CD4-positive, alpha-beta T cell treated with Interleukin-4 for 1 hour (primary cell): ENCODE data around the gene RPL39L.
A peak's percentile ranks its signal among the peaks of the same experiment; 100 is the strongest.
"Not testable (repeated sequence)": the region's sequence is repeated elsewhere in the genome, so short reads cannot be mapped to it uniquely, and the experiment has no call there.

Experiments used
- DNase-seq, 2 donors: peaks; one replicate each; pipeline ENCODE4 v3.0.0-alpha.2; 2020 to 2022

The RPL39L gene

DNA sequence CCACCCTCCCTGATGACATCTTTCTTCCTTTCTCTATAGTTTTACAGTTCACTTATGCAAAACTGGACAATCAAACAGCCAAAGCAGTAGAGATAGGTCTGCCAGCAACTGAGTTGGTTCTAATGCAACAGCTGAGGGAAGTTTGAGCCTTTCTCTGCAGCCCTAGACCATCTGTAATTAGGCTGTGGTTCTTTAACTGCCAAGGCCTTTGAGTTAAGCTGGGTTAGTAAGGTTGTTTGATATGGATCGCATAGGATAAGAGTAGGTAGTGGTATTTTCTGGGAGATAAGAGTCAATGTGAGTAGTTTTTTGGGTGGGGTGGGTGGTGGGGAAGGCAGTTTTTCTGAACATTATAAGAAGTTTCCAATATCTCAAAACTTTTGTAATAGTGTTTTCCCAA, 3.0 kb downstream of the RPL39L start:
- no peak for DNase-seq

DNA sequence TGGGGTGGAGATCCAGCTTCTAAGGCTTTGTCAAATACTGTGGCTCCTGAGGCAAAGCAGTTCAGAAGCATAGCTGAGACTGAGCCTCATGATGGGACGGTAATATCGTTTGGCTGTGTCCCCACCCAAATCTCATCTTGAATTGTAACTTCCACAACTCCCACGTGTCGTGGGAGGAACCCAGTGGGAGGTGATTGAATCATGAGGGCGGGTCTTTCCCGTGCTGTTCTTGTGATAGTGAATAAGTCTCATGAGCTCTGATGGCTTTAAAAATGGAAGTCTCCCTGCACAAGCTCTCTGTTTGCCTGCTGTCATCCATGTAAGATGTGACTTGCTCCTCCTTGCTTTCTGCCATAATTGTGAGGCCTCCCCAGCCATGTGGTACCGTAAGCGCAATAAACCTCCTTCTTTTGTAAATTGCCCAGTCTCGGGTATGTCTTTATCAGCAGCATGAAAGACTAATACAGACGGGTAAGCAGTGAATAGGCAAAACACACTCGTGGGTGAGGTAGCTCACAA, 4.1 kb downstream of the RPL39L start:
- DNase-seq: not testable (repeated sequence)

DNA sequence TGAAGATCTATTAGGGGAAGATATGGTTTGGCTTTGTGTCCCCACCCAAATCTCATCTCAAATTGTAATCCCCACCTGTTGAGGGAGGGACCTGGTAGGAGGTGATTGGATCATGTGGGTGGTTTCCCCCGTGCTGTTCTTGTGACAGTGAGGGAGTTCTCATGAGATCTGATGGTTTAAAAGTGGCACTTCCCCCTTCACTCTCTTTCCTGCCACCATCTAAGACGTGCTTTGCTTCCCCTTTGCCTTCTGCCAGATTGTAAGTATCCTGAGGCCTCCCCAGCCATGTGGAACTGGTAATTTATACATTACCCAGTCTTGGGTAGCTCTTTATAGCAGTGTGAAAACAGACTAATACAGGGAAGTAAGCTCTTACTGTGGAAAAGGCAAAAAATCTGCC, 6.1 kb downstream of the RPL39L start:
- DNase-seq: peak in 1 of 2 donors; percentile 28

DNA sequence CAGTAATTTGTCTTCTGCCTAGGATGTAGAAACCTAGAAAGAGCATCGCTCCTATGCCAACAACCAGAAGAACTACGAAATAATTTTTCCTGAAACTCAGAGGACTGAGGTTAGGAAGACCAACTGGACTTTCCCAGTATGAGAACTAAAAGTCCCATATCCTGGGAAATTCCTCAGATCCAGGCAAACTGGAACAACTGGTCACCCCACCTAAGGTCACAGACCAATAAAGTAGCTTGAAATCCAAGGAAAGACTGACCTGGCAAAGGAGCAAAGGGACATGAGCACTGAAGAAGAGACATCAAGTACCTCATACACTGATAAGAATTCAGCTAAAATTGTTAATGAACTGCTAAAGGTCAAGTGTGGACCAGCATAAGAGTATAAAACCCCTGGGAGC, 6.6 kb downstream of the RPL39L start:
- no peak for DNase-seq

DNA sequence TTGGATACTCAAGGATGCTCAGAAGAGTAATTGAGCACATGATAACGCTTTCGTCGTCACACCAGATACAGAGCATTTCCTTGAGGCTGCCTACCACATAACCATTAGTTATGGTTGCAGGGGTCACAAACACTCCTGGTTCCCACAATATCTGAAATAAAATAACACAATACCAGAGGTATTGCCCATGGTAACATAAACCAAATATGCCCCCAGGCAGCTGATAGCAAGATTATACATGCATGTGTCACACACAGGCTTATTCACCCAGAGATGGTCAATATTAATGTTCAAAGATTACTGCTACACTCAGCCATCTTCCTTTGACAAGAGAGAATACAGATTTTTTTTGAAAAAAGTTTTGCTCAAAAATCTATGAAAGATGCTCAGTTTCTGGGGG, 7.3 kb downstream of the RPL39L start:
- no peak for DNase-seq

DNA sequence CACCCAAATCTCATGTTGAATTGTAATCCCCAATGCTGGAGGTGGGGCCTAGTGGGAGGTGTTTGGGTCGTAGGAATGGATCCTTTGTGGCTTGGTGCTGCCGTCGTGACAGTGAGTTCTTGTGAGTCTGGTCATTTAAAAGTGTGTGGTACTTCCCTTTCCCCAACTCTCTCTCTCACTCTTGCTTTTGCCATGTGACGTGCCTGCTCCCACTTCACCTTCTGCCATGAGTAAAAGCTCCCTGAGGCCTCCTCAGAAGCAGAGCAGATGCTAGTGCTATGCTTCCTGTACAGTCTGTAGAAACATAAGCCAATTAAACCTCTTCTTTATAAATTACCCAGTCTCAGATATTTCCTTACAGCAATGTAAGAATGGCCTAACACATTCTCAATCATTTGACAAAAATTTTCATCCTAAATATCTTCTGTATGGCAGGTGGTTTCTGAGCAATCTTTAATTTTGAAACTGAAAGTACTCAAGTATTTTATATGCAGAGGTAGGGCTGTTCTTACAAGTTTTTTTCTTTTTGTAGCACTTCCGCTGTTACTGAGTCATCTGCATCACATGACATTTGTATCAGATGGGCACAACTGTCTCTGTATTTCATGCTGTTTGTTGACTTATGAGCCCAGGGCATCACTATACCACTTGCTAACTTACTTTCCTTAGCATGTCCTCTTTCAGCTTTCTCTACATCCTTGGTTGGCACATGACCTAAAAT, 8.8 kb downstream of the RPL39L start:
- peak; percentile 57 to 90 for DNase-seq

DNA sequence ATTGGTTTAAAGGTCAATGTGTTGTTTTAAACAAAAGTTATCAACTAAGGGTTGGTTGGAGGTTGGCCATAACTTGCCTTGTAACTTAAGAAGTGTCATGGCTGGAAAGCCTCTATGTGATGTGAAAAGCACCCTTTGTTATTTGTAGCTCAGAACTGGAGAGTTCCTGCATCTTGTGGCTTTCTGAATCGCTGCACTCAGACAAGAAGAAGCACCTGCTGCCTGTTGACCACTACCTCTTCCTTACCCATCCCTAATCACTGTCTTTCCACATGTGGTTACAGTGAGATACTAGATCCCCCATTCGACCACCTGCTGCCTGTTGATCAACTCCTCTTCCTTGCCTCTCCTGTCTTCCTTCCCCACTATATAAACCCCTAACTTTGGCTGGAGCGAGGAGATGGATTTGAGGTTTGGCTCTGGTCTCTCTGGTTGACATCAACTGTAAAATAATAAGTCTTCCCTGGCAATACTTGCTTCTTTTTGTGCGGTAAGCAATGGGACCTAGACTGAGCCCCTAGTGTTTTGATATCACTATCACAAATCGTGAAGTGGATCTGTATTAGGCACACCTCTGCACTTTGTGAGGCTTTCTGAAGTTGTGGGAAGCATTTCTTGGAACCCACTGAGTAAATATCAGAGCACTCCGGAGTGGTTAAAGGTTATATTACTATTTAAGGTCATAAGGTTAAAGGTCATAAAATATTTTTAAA, 13.8 kb downstream of the RPL39L start:
- DNase-seq: no peak

DNA sequence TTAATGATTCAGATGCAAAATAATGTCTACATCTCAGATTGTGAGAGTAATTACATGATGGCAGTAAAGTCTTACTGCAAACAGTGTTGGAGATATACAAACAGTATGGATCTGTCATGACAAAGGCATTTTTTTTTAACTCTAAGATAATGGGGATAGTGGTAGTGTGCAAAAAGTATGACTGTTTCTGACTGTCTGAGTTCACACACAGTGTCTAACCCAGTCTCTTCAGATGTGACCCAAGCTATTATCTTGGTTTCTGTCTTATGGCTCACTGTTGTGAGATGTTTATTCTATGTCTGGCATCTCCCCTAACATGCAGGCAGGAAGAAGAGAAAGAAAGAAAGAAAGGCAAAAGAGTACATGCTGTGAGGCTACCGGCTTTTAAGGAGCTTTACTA, 17.0 kb downstream of the RPL39L start:
- no peak for DNase-seq

DNA sequence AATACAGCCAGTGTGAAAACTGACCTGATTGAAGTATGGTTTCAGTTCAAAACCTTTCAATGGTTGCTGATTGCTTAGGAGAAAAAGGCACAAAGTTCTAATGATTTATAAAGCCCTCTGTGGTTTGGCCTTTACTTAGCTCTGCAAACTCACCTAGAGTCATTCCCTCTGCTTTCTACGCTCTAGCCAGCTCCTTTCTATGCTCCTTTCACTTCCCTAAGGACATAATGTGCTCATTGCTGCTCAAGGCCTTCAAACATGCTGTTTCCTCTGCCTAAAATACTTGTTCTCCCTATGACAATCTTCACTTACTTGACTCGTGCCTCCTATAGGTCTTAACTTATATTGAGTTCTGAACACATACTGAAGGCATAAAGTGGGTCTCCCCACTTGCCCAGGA, 19.0 kb downstream of the RPL39L start:
- DNase-seq: no peak

DNA sequence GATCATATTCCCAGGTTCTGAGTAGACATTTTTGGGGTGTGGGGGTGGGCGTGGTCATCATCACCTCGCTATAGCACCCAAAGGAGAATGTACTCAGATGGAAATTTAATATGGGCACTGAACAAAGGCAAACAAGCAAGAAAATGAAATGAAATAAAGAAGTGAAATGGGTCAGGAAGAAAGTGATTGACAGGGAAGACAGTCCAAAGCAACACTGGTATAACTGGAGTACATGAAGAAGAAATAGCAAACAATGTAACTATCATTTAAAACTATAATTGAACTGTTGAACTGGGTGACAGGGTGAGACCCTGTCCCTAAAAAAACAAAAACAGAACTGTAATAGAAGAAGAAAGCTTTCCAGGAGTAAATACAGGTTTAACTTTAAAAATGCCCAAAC, 24.8 kb downstream of the RPL39L start:
- no peak for DNase-seq

DNA sequence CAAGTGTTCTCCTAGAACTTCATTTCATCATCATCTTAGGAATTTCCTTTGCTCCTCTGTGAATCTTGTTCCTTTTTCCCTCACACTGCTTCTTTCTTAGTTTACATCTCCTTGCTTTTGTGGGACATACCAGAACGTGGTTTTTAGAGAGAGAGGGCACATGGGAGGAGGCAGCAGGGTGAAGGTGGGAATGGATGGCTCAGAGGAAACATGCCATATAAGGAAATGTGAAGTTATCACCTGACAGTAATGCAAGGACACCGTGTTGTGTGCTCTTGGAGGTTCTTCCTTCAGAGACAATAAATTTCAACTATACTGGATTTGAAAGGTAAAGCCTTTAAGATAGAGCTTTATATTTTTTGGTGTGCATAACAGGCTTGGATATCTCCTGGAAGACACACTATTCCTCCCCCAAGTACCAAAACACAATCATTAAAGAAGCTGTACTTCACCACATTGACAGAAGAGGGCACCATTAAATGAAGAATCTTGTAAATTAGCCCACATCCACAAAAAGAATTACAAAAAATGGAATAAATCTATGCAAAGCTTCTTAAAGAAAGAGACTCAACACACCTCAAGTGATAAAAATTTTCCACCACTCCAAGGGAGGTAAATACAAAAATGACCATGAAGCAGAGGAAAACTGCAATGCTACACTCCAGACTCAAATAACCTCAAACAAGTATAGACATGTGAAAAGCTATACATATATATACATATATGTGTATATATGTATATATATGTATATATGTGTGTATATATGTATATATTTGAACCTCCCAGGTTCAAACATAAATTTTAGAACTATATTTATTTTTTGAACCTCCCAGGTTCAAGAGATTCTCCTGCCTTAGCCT, 26.1 kb downstream of the RPL39L start:
- peak in 1 of 2 donors; percentile 66 for DNase-seq

DNA sequence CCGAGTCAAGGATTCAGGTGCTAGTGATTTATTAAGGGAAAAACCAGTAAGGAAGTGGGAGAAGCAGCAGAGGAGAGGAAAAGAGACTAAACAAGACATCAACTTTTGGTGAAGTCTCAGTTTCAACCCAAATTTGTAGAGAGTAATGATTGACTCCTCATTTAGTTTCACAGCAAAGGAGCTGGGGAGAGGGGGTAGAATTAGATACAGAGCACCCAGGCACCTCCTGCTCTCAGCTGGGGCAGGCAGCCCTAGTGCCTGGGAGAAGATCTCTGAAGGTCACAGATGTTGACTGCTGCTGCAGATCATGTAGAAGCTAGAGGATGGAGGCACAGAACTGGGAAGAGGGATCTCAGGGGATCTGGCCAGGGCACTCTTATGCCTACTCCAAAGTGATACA, 29.1 kb downstream of the RPL39L start:
- DNase-seq: no peak

DNA sequence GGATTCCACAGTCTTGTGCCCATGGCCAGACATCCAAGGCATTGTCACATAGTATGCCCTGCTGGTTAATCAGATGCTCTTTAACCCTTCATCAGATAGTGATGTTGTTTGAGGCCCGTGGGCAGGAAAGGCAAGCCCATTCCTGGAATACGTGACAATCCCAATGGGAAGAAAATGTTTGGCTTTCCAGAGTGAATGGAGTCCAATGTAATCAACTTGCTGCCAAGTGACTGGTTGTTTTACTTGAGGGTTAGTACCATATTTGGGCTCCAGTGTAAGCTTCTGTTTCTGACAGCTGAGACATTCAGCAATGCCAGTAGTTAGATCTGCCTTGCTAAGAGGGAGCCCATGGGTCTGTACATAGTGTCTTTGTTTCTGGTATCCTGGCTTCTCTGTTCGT, 31.3 kb downstream of the RPL39L start:
- DNase-seq: no peak

DNA sequence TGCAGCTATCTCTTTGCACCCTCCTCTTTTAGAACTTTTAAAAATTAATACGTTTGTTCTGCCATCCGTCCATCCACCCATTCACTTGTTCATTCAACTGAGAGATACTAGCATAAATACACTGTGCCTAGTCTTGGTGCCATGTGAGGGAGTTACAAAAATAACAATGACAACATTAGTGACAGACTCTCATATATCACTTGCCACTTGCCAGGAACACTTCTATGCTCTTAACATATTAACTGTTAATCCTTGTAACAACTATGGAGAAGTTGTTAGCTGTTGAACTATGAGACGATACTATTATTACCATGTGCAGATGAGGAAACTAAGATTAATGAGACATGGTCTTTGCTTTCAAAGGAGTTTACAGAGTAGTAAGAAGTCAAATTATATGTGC, 33.6 kb downstream of the RPL39L start:
- no peak for DNase-seq

DNA sequence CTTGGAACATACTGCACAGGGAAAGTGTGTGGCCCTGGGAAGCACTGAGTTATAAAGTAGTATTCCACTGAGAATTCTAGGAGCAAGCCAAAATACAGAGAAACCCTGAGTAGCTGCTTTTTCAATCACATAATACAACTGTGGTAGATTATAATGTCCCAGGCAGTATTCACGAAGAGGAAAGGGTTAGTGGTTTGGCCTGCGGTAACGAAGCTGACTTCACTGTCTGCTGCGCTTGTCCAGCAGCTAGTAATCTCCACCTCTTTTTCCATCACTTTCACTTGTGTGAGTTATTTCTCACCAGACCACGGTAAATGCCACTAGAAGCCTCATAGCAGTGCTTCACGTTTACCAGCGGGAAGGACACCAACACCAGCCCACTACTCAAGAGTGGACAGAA, 34.4 kb downstream of the RPL39L start:
- no peak for DNase-seq

DNA sequence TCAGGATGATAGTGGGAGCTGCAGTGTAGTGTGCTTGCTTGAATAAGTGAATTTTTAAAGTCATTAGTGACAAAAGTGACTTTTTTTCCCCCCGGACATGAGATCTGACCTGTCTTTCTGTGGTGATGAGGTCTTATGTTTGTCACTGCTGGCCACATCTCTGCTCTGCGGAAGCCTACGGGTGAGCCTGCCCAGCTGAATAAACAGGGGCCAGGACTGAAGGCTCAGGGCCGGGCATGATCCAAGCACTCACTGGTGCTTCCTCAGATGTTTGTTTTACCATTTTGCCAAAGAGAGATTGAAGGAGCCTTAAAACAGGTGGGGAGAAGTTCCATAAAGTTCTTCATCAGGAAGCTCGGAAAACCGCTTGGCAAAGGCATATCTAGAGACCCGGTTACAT, 35.0 kb downstream of the RPL39L start:
- no peak for DNase-seq

DNA sequence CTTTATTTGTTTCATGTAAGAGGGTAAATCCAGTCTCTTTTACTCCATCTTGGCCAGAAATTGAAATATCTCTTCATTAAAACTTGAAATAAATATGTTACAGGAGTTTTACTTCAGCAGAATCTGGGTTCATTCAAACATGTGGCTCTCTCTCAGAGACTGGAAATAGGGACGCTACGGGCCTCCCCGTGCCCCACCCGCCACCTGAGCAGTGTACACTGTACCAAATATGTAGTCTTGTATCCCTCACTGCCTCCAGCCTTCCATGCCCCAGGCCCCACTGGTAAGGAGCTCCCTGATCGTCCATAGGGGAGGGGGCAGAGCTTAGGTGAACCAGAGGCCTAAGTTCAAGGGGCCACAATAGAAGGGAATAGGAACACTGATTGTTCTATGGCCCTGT, 36.0 kb downstream of the RPL39L start:
- no peak for DNase-seq

DNA sequence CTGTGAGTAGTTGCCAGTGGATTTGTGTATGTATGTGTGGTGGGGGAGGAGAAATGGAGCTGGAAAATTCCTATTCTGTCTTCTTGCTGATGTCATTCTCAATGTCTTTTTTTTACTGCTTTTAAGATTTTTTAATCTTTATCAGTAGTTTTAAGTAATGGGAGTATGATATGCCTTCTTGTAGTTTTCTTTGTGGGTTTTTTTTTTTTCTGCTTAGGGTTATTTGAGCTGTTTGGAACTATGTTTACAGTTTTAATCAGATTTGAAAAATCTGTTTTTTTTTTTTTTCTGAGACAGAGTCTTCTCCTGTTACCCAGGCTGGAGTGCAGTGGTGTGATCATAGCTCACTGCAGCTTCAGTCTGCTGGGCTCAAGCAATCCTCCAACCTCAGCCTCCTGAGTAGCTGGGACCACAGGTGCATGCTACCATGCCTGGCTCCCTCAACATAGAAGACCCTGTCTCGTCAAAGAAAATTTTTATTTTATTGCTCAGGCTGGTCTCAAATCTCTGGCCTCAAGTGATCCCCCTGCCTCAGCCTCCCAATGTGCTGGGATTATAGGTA, 37.1 kb downstream of the RPL39L start:
- no peak for DNase-seq

DNA sequence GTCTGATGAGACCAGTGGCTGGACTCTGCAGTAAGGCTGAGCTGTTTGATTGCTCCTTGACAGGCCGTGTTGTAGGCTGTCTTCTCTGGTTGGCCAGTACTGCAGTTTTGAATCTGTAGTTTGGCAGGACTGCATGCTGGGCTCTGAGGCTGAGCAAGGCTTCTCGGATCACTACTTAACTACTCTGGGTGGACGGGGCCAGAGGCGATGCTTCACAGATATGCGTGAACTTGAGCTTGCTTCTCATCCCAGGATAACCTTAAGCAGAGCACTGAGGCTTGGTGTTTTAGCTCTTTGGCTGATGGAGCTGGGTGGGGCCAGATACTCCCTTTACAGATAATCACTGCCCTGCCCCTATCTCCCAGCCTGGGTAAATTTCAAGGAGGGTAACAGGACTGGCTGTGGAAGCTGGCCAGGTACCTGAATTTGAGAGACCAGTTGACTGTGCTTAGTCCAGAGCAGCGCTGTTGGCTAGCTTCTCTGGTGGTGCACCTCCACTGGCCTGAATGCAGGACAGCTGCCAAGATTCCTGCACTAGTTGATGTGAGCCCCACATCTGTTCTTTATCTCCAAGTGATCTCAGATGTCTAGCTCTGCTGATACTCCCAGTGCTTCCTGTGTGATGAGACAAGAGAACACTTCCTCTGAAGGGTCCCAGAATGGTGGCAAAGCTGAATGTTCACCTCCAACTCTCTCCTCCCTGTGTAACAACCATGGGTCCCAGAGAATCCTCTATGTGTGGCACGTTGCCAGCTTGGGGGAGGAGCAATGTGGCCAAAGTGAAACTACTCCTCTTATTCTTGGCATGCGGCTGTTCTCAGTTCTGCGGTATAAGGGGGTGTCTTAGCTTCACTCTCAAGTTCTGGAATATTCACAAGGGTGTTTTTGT, 37.9 kb downstream of the RPL39L start:
- peak; percentile 54 to 68 for DNase-seq

DNA sequence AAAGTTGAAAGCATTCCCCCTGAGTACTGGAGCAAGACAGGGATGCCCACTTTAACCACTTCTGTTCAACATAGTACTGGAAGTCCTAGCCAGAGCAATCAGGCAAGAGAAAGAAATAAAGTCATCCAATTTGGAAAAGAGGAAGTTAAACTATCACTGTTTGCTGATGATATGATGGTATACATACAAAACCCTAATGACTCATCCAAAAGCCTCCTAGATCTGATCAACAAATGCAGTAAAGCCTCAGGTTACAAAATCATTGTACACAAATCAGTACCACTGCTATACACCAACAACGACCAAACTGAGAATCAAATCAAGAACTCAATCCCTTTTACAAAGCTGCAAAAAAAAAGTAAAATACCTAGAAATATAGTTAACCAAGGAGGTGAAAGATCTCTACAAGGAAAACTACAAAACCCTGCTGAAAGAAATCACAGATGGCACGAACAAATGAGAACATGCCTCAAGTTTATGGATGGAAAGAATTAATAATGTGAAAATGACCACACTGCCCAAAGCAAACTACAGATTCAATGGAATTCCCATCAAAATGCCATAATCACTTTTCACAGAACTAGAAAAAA, 40.3 kb downstream of the RPL39L start:
- no peak for DNase-seq

DNA sequence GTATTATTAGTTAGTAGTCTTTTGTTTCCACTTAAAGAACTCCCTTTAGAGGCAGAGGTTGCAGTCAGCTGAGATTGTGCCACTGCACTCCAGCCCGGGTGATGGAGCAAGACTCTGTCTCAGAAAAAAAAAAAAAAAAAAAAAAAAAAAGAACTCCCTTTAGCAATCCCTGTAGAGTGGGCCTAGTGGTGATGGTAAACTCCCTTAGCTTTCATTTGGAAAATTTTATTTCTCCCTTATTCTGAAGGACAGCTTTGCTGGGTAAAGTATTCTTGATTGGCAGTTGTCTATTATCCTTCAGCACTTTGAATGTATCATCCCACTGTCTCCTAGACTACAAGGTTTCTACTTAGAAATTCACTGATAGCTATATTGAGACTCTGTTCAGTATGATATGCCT, 46.0 kb downstream of the RPL39L start:
- no peak for DNase-seq

DNA sequence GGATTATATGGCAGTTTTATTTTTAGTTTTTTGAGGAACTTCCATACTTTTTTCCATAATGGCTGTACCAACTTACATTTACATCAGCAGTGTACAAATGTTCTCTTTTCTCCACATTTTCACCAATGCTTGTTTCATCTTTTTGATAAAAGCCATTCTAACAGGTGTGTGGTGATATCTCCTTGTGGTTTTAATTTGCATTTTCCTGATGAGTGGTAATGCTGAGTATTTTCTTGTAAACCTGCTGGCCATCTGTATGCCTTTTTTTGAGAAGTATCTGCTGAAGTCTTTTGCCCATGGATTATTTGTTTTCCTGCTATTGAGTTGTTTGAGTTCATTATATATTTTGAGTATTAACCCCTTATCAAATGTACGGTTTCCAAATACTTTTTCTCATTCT, 50.6 kb downstream of the RPL39L start:
- DNase-seq: no peak
